ENCODE data around the gene NUMBL. TPM values are rescaled to one million over a fixed set of nuclear protein-coding genes. Genes with fewer than 3 reads are reported as not detected.
"Not testable (repeated sequence)": the region's sequence is repeated elsewhere in the genome, so short reads cannot be mapped to it uniquely, and the experiment has no call there.

The NUMBL gene
- total RNA-seq, 1 donor from 2014 or later, result 17.7 TPM

DNA sequence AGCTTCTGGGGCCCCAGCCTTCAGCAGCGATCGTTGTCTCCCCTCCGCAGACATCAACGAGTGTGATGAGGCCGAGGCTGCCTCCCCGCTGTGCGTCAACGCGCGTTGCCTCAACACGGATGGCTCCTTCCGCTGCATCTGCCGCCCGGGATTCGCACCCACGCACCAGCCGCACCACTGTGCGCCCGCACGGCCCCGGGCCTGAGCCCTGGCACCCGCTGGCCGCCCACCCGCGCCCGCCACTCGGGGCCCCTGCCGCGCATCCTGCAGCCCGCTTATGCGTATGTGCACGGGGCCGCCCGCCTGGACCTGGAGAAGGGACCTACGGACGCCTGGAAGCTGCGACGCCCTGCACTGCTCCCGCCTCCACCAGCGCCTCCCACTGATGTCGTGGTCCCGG, 61.1 kb downstream of the NUMBL start:
- Histone ChIP-seq H3K27ac (no peak overlapping the region), H3K4me1 (peaks cover 7% of the 10 kb centered on the region), H3K4me3 (no peak overlapping the region), H3K36me3 (peaks cover 55% of the 10 kb centered on the region), H3K27me3 (ENCODE audit: low read depth) (no peaks in the 10 kb centered on the region), H3K9me3 (no peaks in the 10 kb centered on the region)
- ATAC-seq, result no peak
- DNase-seq, result no peak
- TF ChIP-seq, protein P1, sequence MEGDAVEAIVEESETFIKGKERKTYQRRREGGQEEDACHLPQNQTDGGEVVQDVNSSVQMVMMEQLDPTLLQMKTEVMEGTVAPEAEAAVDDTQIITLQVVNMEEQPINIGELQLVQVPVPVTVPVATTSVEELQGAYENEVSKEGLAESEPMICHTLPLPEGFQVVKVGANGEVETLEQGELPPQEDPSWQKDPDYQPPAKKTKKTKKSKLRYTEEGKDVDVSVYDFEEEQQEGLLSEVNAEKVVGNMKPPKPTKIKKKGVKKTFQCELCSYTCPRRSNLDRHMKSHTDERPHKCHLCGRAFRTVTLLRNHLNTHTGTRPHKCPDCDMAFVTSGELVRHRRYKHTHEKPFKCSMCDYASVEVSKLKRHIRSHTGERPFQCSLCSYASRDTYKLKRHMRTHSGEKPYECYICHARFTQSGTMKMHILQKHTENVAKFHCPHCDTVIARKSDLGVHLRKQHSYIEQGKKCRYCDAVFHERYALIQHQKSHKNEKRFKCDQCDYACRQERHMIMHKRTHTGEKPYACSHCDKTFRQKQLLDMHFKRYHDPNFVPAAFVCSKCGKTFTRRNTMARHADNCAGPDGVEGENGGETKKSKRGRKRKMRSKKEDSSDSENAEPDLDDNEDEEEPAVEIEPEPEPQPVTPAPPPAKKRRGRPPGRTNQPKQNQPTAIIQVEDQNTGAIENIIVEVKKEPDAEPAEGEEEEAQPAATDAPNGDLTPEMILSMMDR (IDR thresholded peaks at IDR 0.05), result no peak
- intact Hi-C loops (cut with DNase I), result no loop called here

DNA sequence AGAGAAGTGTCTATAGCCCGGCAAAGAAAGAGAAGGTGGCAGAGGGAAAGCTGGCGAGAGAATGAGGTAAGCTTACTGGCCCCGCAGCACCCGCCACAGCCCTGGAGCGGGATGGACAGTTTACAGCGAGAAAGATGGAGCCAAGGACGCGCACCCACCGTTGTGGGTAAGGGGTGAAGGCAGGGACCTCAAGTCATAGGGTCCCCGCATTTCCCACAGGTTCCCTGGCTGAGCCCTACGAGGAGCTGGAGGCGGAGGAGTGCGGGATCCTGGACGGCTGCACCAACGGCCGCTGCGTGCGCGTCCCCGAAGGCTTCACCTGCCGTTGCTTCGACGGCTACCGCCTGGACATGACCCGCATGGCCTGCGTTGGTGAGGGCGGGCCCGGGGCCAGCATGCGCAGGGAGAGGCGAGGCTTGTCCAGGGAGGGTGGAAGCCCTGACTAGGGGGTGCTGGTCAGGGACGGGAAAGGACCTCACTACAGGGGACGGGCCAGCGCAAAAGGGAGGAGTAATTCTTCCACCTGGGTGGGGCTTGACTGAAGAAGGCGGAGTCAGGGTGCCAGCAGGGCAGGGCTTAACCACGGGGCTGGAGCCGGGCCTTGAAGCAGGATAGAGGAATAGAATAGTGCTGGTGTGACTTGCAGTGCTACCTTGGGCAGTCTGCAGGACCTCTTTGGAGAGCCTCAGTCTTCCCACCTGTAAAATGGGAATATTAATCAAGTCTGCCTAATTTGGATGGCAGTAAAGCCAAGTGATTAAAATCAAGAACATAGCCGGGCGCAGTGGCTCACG, 62.8 kb downstream of the NUMBL start:
- peaks cover 72% of the 10 kb centered on the region for H3K36me3 ChIP-seq
- no peaks in the 10 kb centered on the region for H3K9me3 ChIP-seq
- TF ChIP-seq, protein P1 (IDR thresholded peaks at IDR 0.05), result no peak
- no peaks in the 10 kb centered on the region for H3K27me3 ChIP-seq (ENCODE audit: low read depth)
- intact Hi-C loops (cut with DNase I), result no loop called here
- H3K4me3 ChIP-seq, result no peak overlapping the region
- no peak overlapping the region for H3K27ac ChIP-seq
- ATAC-seq, result peak; percentile 3 to 11
- H3K4me1 ChIP-seq, result no peaks in the 10 kb centered on the region
- no peak for DNase-seq

DNA sequence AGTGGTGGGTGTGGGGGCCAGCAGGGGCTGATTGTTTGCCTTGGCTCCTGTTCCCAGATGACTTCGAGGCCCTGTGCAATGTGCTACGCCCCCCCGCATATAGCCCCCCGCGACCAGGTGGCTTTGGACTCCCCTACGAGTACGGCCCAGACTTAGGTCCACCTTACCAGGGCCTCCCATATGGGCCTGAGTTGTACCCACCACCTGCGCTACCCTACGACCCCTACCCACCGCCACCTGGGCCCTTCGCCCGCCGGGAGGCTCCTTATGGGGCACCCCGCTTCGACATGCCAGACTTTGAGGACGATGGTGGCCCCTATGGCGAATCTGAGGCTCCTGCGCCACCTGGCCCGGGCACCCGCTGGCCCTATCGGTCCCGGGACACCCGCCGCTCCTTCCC, 63.5 kb downstream of the NUMBL start:
- TF ChIP-seq, protein P1 (IDR thresholded peaks at IDR 0.05), result no peak
- intact Hi-C loops (cut with DNase I), result no loop called here
- ATAC-seq, result no peak
- H3K9me3 ChIP-seq, result no peaks in the 10 kb centered on the region
- H3K36me3 ChIP-seq, result peaks cover 78% of the 10 kb centered on the region
- no peak for DNase-seq
- no peak overlapping the region for H3K27ac ChIP-seq
- H3K4me1 ChIP-seq, result no peaks in the 10 kb centered on the region
- no peak overlapping the region for H3K4me3 ChIP-seq
- no peaks in the 10 kb centered on the region for H3K27me3 ChIP-seq (ENCODE audit: low read depth)

DNA sequence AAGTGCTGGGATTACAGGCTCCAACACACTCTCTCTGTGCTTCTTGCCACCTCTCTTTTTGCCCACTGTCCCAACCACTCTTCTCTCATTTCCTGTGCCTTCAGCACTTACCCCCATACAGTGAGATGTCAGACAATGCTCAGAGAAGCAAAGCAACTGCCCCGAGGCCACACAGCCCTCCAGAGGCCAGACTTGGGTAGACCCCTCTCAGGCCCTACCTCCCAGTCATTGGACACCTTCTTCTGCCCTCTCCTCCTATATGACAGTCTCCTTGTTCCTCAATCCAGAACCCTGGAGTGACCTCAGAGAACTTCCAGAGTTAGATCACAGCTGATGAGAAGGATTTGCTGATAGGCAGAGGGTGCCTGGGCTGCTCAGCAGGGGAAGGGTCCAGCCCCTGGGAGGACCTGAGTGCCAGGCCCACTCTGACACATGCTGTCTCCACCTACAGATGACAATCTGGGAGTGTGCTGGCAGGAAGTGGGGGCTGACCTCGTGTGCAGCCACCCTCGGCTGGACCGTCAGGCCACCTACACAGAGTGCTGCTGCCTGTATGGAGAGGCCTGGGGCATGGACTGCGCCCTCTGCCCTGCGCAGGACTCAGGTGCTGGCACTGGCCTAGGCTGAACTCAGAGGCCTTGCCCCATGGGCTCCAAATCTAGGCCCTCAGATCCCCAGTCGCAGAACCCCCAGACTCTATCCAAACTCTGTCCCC, 64.9 kb downstream of the NUMBL start:
- Histone ChIP-seq H3K9me3 (no peaks in the 10 kb centered on the region), H3K36me3 (peaks cover 91% of the 10 kb centered on the region), H3K27me3 (ENCODE audit: low read depth) (no peaks in the 10 kb centered on the region), H3K27ac (no peak overlapping the region), H3K4me3 (no peak overlapping the region), H3K4me1 (no peaks in the 10 kb centered on the region)
- intact Hi-C loops (cut with DNase I), result no loop called here
- TF ChIP-seq, protein P1 (IDR thresholded peaks at IDR 0.05), result no peak
- no peak for DNase-seq
- ATAC-seq, result peak in 1 of 2 donors; percentile 5

DNA sequence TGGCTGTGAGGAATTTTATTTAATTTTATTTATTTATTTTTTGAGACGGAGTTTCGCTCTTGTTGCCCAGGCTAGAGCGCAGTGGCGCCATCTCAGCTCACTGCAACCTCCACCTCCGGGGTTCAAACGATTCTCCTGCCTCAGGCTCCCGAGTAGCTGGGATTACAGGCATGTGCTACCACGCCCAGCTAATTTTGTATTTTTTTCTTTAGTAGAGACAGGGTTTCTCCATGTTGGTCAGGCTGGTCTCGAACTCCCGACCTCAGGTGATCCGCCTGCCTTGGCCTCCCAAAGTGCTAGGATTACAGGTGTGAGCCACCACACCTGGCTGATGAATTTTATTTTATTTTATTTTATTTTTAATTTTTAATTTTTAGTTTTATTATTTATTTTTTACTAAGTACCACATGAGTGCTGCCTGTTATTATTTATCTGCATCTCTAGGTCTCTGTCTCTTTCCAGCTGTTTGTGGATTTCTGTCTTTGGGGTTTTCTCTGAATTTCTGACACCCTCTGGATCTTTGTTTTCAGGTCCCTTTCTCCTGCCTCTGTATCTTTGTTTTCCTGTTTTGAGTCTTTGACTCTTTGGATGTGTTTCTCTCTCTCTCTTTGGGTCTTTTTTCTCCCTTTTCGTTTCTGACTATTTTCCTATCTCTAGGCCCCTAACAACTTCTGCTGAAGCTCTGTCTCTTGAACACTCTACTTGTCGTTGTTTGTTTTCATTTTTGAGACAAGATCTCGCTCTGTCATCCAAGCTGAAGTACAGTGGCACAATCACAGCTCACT, 65.9 kb downstream of the NUMBL start:
- DNase-seq; H3K27ac ChIP-seq; H3K4me3 ChIP-seq; H3K27me3 ChIP-seq (ENCODE audit: low read depth); intact Hi-C loops (cut with DNase I); ATAC-seq; H3K4me1 ChIP-seq; H3K9me3 ChIP-seq: not testable (repeated sequence)
- peaks cover 91% of the 10 kb centered on the region for H3K36me3 ChIP-seq

Data from lower lobe of right lung (tissue), 2 donors.